ENCODE results near the gene CCDC54. TPM values are rescaled to one million over a fixed set of nuclear protein-coding genes. Genes with fewer than 3 reads are reported as not detected.
"Not testable (repeated sequence)": the region's sequence is repeated elsewhere in the genome, so short reads cannot be mapped to it uniquely, and the experiment has no call there.

Gene CCDC54
- not detected in 2 replicates for total RNA-seq (ENCODE audit: low replicate concordance)
- long read RNA-seq: 0 reads

DNA sequence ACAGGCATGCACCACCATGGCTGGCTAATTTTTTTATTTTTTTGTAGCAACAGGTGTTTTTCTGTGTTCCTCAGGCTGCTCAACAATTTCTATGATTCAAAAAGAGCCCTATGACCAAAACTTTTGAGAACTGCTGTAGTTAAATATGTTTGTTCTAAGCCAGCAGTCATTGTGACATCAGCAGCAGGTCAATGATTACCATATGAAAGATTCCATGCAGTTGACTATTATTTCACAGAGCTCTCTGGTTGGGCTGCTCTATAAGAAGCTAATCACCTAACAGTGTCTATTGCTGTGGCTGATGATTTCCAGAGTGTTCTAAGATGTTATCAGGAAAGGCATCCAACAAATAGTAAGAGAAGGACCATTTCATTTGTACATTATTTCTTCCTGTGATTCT is at the start of gene CCDC54:
TSS of gene CCDC54 (plus strand) at position 289 of the 400 bp plus-strand sequence. CDS start 149 bp downstream, outside the sequence.
- Mint-ChIP-seq H3K27me3 (no peaks in the 10 kb centered on the region), H3K9me3 (peaks cover 6% of the 10 kb centered on the region), H3K4me3 (no peak within 1 kb of the TSS), H3K4me1 (ENCODE audit: unreplicated experiment) (no peaks in the 10 kb centered on the region), H3K27ac (no peak within 1 kb of the TSS), H3K36me3 (no peaks in the 10 kb centered on the region)
- TF ChIP-seq, protein P1, sequence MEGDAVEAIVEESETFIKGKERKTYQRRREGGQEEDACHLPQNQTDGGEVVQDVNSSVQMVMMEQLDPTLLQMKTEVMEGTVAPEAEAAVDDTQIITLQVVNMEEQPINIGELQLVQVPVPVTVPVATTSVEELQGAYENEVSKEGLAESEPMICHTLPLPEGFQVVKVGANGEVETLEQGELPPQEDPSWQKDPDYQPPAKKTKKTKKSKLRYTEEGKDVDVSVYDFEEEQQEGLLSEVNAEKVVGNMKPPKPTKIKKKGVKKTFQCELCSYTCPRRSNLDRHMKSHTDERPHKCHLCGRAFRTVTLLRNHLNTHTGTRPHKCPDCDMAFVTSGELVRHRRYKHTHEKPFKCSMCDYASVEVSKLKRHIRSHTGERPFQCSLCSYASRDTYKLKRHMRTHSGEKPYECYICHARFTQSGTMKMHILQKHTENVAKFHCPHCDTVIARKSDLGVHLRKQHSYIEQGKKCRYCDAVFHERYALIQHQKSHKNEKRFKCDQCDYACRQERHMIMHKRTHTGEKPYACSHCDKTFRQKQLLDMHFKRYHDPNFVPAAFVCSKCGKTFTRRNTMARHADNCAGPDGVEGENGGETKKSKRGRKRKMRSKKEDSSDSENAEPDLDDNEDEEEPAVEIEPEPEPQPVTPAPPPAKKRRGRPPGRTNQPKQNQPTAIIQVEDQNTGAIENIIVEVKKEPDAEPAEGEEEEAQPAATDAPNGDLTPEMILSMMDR (conservative IDR thresholded peaks at IDR 0.05): no peak
- DNase-seq (ENCODE audit: extremely low spot score, unreplicated experiment): no peak

DNA sequence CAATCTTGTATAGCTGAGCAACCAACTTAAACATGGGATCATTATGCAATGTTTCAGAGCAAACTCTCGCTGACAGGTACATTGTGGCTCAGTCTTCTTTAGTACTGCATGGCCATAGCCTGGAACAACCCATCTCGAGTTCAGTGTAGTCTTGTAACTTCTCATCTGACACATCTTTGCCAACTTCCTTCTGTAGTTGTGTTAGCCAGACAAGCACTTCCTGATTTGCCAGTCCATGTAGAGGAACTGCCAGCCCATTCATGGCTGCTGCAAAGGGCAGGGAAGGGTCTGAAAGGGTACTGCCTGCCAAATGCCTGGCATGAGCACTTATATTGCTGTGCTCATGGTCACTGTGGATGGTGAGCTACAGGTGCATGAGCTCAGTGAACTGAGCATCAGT is 49.2 kb upstream of the CCDC54 start:
- no peaks in the 10 kb centered on the region for H3K27me3 Mint-ChIP-seq
- H3K9me3 Mint-ChIP-seq: no peaks in the 10 kb centered on the region
- no peaks in the 10 kb centered on the region for H3K4me1 Mint-ChIP-seq (ENCODE audit: unreplicated experiment)
- H3K4me3 Mint-ChIP-seq: no peak overlapping the region
- H3K36me3 Mint-ChIP-seq: no peaks in the 10 kb centered on the region
- TF ChIP-seq, protein P1 (conservative IDR thresholded peaks at IDR 0.05): no peak
- no peak overlapping the region for H3K27ac Mint-ChIP-seq
- no peak for DNase-seq (ENCODE audit: extremely low spot score, unreplicated experiment)

DNA sequence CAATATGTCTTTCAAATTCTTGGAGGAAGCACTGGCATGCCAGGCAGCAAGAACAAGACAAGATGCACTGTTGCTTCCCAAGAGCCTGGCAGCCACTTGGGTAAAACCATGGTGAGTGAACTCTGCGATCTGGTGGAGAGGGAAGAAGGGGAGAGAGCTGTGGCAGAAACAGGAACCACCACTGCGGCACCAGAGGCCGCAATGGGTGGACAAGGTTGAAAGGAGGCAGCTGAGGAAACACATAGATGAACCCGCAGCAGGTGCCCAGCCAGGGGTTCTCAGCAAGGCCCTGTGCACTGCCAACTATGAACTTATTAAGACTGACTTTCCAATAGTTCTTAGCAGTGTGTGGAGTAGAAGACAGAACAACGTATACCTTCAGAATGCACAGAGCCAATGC is 48.2 kb upstream of the CCDC54 start:
- H3K4me3 Mint-ChIP-seq: no peak overlapping the region
- no peaks in the 10 kb centered on the region for H3K36me3 Mint-ChIP-seq
- H3K27me3 Mint-ChIP-seq: no peaks in the 10 kb centered on the region
- no peak for DNase-seq (ENCODE audit: extremely low spot score, unreplicated experiment)
- H3K9me3 Mint-ChIP-seq: no peaks in the 10 kb centered on the region
- TF ChIP-seq, protein P1 (conservative IDR thresholded peaks at IDR 0.05): no peak
- H3K4me1 Mint-ChIP-seq (ENCODE audit: unreplicated experiment): no peaks in the 10 kb centered on the region
- H3K27ac Mint-ChIP-seq: no peak overlapping the region

DNA sequence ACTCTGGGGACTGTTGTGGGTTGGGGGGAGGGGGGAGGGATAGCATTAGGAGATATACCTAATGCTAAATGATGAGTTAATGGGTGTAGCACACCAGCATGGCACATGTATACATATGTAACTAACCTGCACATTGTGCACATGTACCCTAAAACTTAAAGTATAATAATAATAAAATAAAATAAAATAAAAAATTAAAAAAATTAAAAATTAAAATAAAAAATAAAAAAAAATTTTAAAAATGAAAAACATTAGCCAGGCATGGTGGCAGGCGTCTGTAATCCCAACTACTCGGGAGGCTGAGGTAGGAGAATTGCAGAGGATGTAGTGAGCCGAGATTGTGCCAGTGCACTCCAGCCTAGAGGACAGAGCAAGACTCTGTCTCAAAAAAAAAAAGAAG is 37.5 kb upstream of the CCDC54 start:
- not testable (repeated sequence) for H3K27me3 Mint-ChIP-seq; H3K27ac Mint-ChIP-seq; H3K4me3 Mint-ChIP-seq; DNase-seq (ENCODE audit: extremely low spot score, unreplicated experiment); H3K9me3 Mint-ChIP-seq; H3K4me1 Mint-ChIP-seq (ENCODE audit: unreplicated experiment); H3K36me3 Mint-ChIP-seq

DNA sequence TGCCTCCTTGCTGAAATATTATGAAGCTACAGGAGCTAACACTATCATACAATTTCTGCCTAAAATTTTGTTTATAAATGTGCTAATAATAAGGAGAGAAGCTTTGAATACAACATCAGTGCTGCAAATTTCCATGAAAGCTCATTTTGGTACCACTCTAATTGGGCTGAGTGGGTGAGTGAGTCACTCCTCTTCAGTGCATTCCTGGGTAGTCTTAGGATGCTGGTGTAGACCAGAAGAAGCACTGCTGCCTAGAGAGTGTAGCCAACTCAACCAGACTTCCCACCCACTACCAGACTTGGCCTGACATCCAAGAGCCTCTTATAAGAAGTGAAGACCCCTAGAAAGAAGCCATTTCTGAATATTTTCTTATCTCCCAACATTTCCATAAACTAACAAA is 32.5 kb upstream of the CCDC54 start:
- no peaks in the 10 kb centered on the region for H3K4me1 Mint-ChIP-seq (ENCODE audit: unreplicated experiment)
- TF ChIP-seq, protein P1 (conservative IDR thresholded peaks at IDR 0.05): no peak
- H3K27ac Mint-ChIP-seq: no peak overlapping the region
- H3K36me3 Mint-ChIP-seq: no peaks in the 10 kb centered on the region
- no peak overlapping the region for H3K4me3 Mint-ChIP-seq
- no peaks in the 10 kb centered on the region for H3K9me3 Mint-ChIP-seq
- DNase-seq (ENCODE audit: extremely low spot score, unreplicated experiment): no peak
- no peaks in the 10 kb centered on the region for H3K27me3 Mint-ChIP-seq

DNA sequence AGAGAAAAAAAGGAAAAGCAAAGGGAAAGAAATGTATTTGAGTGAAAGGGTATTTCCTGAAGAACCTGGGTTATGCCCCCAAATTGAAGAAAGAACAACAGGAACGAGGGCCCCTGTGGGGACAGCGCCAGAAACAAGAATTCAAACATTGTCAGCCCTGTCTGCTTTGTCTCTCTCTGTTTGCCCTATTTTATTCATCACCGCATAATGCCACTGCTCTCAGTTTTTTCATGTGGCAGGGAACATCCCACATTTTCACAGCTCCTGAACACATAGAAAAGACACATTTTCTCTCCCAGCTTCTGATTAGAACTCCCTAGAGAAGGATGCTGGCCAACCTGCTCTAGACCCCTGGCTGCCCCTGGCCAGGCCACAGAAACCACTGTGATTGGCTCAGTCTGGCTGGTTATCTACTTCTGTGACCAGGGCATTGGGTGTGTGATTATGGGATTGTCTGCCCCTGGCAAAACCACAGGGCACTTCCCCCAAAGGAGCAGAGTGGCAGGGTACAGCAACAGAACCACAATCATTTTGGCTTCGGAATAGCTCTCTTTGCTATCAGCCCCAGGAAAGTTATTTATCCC is 31.3 kb upstream of the CCDC54 start:
- H3K36me3 Mint-ChIP-seq: no peaks in the 10 kb centered on the region
- DNase-seq (ENCODE audit: extremely low spot score, unreplicated experiment): no peak
- no peak overlapping the region for H3K27ac Mint-ChIP-seq
- no peaks in the 10 kb centered on the region for H3K4me1 Mint-ChIP-seq (ENCODE audit: unreplicated experiment)
- no peaks in the 10 kb centered on the region for H3K9me3 Mint-ChIP-seq
- TF ChIP-seq, protein P1 (conservative IDR thresholded peaks at IDR 0.05): no peak
- no peaks in the 10 kb centered on the region for H3K27me3 Mint-ChIP-seq
- no peak overlapping the region for H3K4me3 Mint-ChIP-seq

Measured in type B pancreatic cell (in vitro differentiated cells).